ENCODE measurements around the gene CNIH4. TPM values are rescaled to one million over a fixed set of nuclear protein-coding genes. Genes with fewer than 3 reads are reported as not detected.

The CNIH4 gene
- total RNA-seq, 1 experiment from 2014 or later = 48.9 TPM

- DNase-seq (ENCODE audit: low read depth, low spot score) (no peak), ATAC-seq (no peak)
- no peaks in the 10 kb centered on the region for H3K9me3 ChIP-seq (ENCODE audit: control insufficient read depth in 1 of 2, insufficient read depth in 1 of 2, low read depth in 1 of 2, low read length in 2 of 2)
- no peak overlapping the region for H3K27ac ChIP-seq (ENCODE audit: low read depth, low read length)
- BruUV-seq (replicated peaks) = no TSS peak
- ChIA-PET CTCF (no interaction called here), POLR2A (no interaction called here), RAD21 (ENCODE audit: low non-redundant PET in 1 of 2, low total read pairs in 2 of 2, uncharacterized antibody in 2 of 2, unreplicated experiment in 2 of 2) (no interaction called here)
- H3K4me1 ChIP-seq (ENCODE audit: control insufficient read depth in 1 of 2, insufficient read depth in 2 of 2, low read length in 2 of 2) = no peaks in the 10 kb centered on the region
- no peak overlapping the region for H3K4me2 ChIP-seq (ENCODE audit: low read length)
- no peak overlapping the region for H3K4me3 ChIP-seq (replicated peaks in 1 of 2; ENCODE audit: low read depth in 1 of 2, low read length in 2 of 2)
- no peak for TF ChIP-seq JUND (IDR thresholded peaks at IDR 0.05)
- no peak for TF ChIP-seq REST (IDR thresholded peaks at IDR 0.05; ENCODE audit: low read depth)
- TF ChIP-seq SRF (IDR thresholded peaks at IDR 0.05; ENCODE audit: low read depth) = no peak
- TF ChIP-seq SIN3A (IDR thresholded peaks at IDR 0.05; ENCODE audit: low read depth) = no peak
- TF ChIP-seq ZBTB33 (IDR thresholded peaks at IDR 0.05; ENCODE audit: extremely low read depth, insufficient replicate concordance, low read length) = no peak
- no peak for TF ChIP-seq TCF7L2 (IDR thresholded peaks at IDR 0.05; ENCODE audit: borderline replicate concordance, extremely low read depth, insufficient read depth, insufficient read length)
- no peak for TF ChIP-seq ATF3 (IDR thresholded peaks at IDR 0.05)
- TF ChIP-seq ZNF274 (IDR thresholded peaks at IDR 0.05; ENCODE audit: low read depth, low read length) = no peak
- TF ChIP-seq ZFX (IDR thresholded peaks at IDR 0.05) = no peak
- TF ChIP-seq MAX (IDR thresholded peaks at IDR 0.05) = no peak
- no peak for TF ChIP-seq SP1 (IDR thresholded peaks at IDR 0.05; ENCODE audit: low read depth)
- intact Hi-C loops (cut with micrococcal nuclease) = no loop called here
- H3K9ac ChIP-seq (ENCODE audit: low read length) = no peak overlapping the region
- H3K79me2 ChIP-seq (ENCODE audit: insufficient read depth, low read length) = peaks cover 3% of the 10 kb centered on the region; the same call in 1 of the 2 replicates
- no peaks in the 10 kb centered on the region for H3K9me2 ChIP-seq (ENCODE audit: insufficient read depth)
- H3K36me3 ChIP-seq (ENCODE audit: control insufficient read depth in 1 of 2, insufficient read depth in 2 of 2, low read length in 2 of 2) = peaks cover 55 to 60% of the 10 kb centered on the region in 2 experiments
- H3K27me3 ChIP-seq (ENCODE audit: insufficient read depth, low read length) = no peaks in the 10 kb centered on the region
- H2AFZ ChIP-seq (ENCODE audit: low read depth, low read length, poor library complexity, severe bottlenecking) = no peak overlapping the region
- H4K20me1 ChIP-seq (ENCODE audit: insufficient read depth) = no peaks in the 10 kb centered on the region
Measured at GRCh38 chr1:224393294-224393693, 36.6 kb downstream of the CNIH4 start.

All from HCT116 (cell line).